Left ventricle myocardium superior (tissue), 1 donor: ENCODE results near the gene ZNF81. TPM values are rescaled to one million over a fixed set of nuclear protein-coding genes. Genes with fewer than 3 reads are reported as not detected.
"Not testable (repeated sequence)": the region's sequence is repeated elsewhere in the genome, so short reads cannot be mapped to it uniquely, and the experiment has no call there.

Experiments
- ATAC-seq: fragments of 200-7000 bp; cut with Tn5 transposase; one replicate; pipeline ENCODE4 v1.9.1; 2020; ENCODE audit warnings: mild to moderate bottlenecking, moderate library complexity
- DNase-seq: peaks from one replicate; pipeline ENCODE4 v3.0.0-alpha.2; 2020
- intact Hi-C: fragments of 100-400 bp; cut with micrococcal nuclease; formaldehyde crosslinking; loops from one replicate; pipeline ENCODE4 v1.11.0; 2022
- total RNA-seq: library from RNA; stranded (reverse); fragmentation: NEBNext Ultra II Directional; extraction: Animal tissue kit (Norgen Biotek cat#: 25700); gene quantifications from one replicate; pipeline ENCODE4 v1.2.1, GENCODE V29; 2021
- donor health status: DM: no; HTN: yes; CAD: no; lungs with severe emphysema.

Gene ZNF81
- total RNA-seq, 1 donor from 2014 or later, result 4.7 TPM

- intact Hi-C loops, result no loop called here
- ATAC-seq (no peak), DNase-seq (no peak)
Measured at GRCh38 chrX:47838361-47838760, 1.7 kb downstream of the ZNF81 start.

- intact Hi-C loops, result no loop called here
- DNase-seq, result no peak
- ATAC-seq, result no peak
Measured at GRCh38 chrX:47840111-47840510, 3.4 kb downstream of the ZNF81 start.

GRCh38 chrX:47843363-47843762, 6.7 kb downstream of the ZNF81 start:
- ATAC-seq (no peak), DNase-seq (no peak)
- intact Hi-C loops, result no loop called here

GRCh38 chrX:47844117-47844516, 7.4 kb downstream of the ZNF81 start:
- no peak for DNase-seq
- peak; percentile 42 for ATAC-seq
- intact Hi-C loops, result no loop called here

- DNase-seq (peak; percentile 41), ATAC-seq (peak; percentile 48)
Measured at GRCh38 chrX:47846040-47846439, 9.3 kb downstream of the ZNF81 start.

GRCh38 chrX:47849778-47850177, 13.1 kb downstream of the ZNF81 start:
- DNase-seq (no peak), ATAC-seq (no peak)
- intact Hi-C loops, result loop anchor here (10.0 kb wide), 1 partner anchor 175 kb away; no protein-coding TSS in a partner anchor

More at GRCh38 chrX:47846040-47846439, 9.3 kb downstream of the ZNF81 start:
- intact Hi-C loops, result no loop called here

- ATAC-seq, result peak; percentile 45
- not testable (repeated sequence) for DNase-seq
- intact Hi-C loops, result loop anchor here (10.0 kb wide), 1 partner anchor 174 kb away; no protein-coding TSS in a partner anchor
Measured at GRCh38 chrX:47850389-47850788, 13.7 kb downstream of the ZNF81 start.

GRCh38 chrX:47850901-47851300, 14.2 kb downstream of the ZNF81 start:
- ATAC-seq (no peak), DNase-seq (no peak)
- intact Hi-C loops, result loop anchor here (10.0 kb wide), 1 partner anchor 174 kb away; no protein-coding TSS in a partner anchor

GRCh38 chrX:47854474-47854873, 17.8 kb downstream of the ZNF81 start:
- peak; percentile 54 for ATAC-seq
- peak; percentile 28 for DNase-seq
- intact Hi-C loops, result loop anchor here (10.0 kb wide), 1 partner anchor 170 kb away; no protein-coding TSS in a partner anchor

- intact Hi-C loops, result loop anchor here (10.0 kb wide), 1 partner anchor 165 kb away; no protein-coding TSS in a partner anchor
- DNase-seq (no peak), ATAC-seq (no peak)
Measured at GRCh38 chrX:47859686-47860085, 23.0 kb downstream of the ZNF81 start.

GRCh38 chrX:47862680-47863079, 26.0 kb downstream of the ZNF81 start:
- DNase-seq (no peak), ATAC-seq (no peak)
- intact Hi-C loops, result no loop called here

GRCh38 chrX:47863187-47863586, 26.5 kb downstream of the ZNF81 start:
- ATAC-seq, result no peak
- intact Hi-C loops, result no loop called here
- DNase-seq, result no peak

- ATAC-seq (no peak), DNase-seq (no peak)
- intact Hi-C loops, result no loop called here
Measured at GRCh38 chrX:47864300-47864699, 27.6 kb downstream of the ZNF81 start.

GRCh38 chrX:47864785-47865184, 28.1 kb downstream of the ZNF81 start:
- ATAC-seq, result no peak
- intact Hi-C loops, result no loop called here

GRCh38 chrX:47873123-47873522, 36.4 kb downstream of the ZNF81 start:
- no peak for ATAC-seq
- DNase-seq, result no peak
- intact Hi-C loops, result no loop called here

More at GRCh38 chrX:47864785-47865184, 28.1 kb downstream of the ZNF81 start:
- no peak for DNase-seq

GRCh38 chrX:47877327-47877726, 40.6 kb downstream of the ZNF81 start:
- intact Hi-C loops, result no loop called here
- DNase-seq (no peak), ATAC-seq (no peak)

- ATAC-seq, result no peak
- intact Hi-C loops, result no loop called here
- DNase-seq, result no peak
Measured at GRCh38 chrX:47878198-47878597, 41.5 kb downstream of the ZNF81 start.

GRCh38 chrX:47879463-47879862, 42.8 kb downstream of the ZNF81 start:
- intact Hi-C loops, result no loop called here
- no peak for ATAC-seq
- no peak for DNase-seq

GRCh38 chrX:47880927-47881326, 44.2 kb downstream of the ZNF81 start:
- intact Hi-C loops, result no loop called here
- ATAC-seq (no peak), DNase-seq (no peak)

- no peak for ATAC-seq
- no peak for DNase-seq
- intact Hi-C loops, result no loop called here
Measured at GRCh38 chrX:47885501-47885900, 48.8 kb downstream of the ZNF81 start.

GRCh38 chrX:47898024-47898423, 61.3 kb downstream of the ZNF81 start:
- ATAC-seq, result no peak
- no peak for DNase-seq
- intact Hi-C loops, result no loop called here

- intact Hi-C loops, result no loop called here
- DNase-seq, result no peak
- no peak for ATAC-seq
Measured at GRCh38 chrX:47900833-47901232, 64.1 kb downstream of the ZNF81 start.
